Measurements from ENCODE around the gene JAK1. TPM values are rescaled to one million over a fixed set of nuclear protein-coding genes. Genes with fewer than 3 reads are reported as not detected.

Gene JAK1
- total RNA-seq, 1 experiment from 2014 or later, result 27.8 TPM

DNA sequence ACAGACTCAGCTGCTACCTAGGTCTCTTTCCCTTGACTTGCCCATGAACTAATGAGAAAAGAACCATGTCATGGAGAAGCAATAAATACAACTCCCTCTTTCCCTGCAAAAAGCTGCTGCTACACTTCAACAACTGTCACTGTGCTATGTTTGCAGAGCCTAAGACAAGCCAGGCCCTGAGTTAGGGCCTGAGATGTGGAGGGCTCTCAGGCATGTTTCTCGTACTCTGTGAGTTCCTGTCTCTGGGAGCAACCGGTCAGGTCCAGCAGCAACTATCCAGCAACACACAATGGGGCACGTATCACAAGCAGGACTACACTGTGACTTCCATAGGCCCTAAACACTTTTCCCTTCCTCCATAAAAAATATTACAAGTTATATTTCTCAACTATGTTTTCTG lies 91.7 kb downstream of the JAK1 start:
- TF ChIP-seq RORB (CRISPR knock-in tag; IDR thresholded peaks at IDR 0.05), result no peak
- TF ChIP-seq ZNF219 (CRISPR knock-in tag; IDR thresholded peaks at IDR 0.05; ENCODE audit: borderline replicate concordance), result no peak
- TF ChIP-seq, protein P1, sequence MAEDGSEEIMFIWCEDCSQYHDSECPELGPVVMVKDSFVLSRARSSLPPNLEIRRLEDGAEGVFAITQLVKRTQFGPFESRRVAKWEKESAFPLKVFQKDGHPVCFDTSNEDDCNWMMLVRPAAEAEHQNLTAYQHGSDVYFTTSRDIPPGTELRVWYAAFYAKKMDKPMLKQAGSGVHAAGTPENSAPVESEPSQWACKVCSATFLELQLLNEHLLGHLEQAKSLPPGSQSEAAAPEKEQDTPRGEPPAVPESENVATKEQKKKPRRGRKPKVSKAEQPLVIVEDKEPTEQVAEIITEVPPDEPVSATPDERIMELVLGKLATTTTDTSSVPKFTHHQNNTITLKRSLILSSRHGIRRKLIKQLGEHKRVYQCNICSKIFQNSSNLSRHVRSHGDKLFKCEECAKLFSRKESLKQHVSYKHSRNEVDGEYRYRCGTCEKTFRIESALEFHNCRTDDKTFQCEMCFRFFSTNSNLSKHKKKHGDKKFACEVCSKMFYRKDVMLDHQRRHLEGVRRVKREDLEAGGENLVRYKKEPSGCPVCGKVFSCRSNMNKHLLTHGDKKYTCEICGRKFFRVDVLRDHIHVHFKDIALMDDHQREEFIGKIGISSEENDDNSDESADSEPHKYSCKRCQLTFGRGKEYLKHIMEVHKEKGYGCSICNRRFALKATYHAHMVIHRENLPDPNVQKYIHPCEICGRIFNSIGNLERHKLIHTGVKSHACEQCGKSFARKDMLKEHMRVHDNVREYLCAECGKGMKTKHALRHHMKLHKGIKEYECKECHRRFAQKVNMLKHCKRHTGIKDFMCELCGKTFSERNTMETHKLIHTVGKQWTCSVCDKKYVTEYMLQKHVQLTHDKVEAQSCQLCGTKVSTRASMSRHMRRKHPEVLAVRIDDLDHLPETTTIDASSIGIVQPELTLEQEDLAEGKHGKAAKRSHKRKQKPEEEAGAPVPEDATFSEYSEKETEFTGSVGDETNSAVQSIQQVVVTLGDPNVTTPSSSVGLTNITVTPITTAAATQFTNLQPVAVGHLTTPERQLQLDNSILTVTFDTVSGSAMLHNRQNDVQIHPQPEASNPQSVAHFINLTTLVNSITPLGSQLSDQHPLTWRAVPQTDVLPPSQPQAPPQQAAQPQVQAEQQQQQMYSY (CRISPR knock-in tag; IDR thresholded peaks at IDR 0.05), result no peak
- TF ChIP-seq, protein P2, sequence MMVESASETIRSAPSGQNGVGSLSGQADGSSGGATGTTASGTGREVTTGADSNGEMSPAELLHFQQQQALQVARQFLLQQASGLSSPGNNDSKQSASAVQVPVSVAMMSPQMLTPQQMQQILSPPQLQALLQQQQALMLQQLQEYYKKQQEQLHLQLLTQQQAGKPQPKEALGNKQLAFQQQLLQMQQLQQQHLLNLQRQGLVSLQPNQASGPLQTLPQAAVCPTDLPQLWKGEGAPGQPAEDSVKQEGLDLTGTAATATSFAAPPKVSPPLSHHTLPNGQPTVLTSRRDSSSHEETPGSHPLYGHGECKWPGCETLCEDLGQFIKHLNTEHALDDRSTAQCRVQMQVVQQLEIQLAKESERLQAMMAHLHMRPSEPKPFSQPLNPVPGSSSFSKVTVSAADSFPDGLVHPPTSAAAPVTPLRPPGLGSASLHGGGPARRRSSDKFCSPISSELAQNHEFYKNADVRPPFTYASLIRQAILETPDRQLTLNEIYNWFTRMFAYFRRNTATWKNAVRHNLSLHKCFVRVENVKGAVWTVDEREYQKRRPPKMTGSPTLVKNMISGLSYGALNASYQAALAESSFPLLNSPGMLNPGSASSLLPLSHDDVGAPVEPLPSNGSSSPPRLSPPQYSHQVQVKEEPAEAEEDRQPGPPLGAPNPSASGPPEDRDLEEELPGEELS (CRISPR knock-in tag; IDR thresholded peaks at IDR 0.05), result no peak
- TF ChIP-seq CBFB (CRISPR knock-in tag; IDR thresholded peaks at IDR 0.05; ENCODE audit: low read depth), result no peak
- ChIA-PET CTCF (no interaction called here), POLR2A (no interaction called here)
- Mint-ChIP-seq H3K27me3 (ENCODE audit: low read depth) (no peaks in the 10 kb centered on the region), H3K9me3 (no peaks in the 10 kb centered on the region), H3K27ac (no peak overlapping the region), H3K4me3 (no peak overlapping the region), H3K4me1 (peaks cover 9% of the 10 kb centered on the region), H3K36me3 (peaks cover 6% of the 10 kb centered on the region; the same call in 1 of the 2 replicates)
- ATAC-seq (no peak), DNase-seq (ENCODE audit: low spot score) (no peak)

DNA sequence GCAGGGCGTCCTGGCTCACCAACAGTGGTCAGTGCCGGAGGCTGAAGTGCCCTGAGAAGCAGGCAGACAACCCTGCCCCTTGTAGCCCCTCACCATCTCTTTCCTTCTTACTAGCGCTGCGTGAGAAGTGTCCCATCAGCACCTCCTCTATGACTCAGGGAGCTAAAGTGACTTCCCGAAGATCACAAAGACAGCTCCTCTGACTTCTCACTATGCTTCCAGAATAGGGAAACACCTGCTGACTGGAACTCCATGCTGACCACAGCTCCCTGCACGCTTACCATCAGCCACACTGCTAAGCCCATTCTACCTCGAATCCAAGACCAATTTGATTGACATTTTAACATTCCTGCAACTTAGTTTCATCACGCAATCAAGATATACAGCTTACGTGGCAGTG lies 92.8 kb downstream of the JAK1 start:
- Mint-ChIP-seq H3K4me1 (peaks cover 9% of the 10 kb centered on the region), H3K27me3 (ENCODE audit: low read depth) (no peaks in the 10 kb centered on the region), H3K27ac (no peak overlapping the region), H3K36me3 (peaks cover 3% of the 10 kb centered on the region), H3K4me3 (no peak overlapping the region), H3K9me3 (no peaks in the 10 kb centered on the region)
- no peak for ATAC-seq
- ChIA-PET POLR2A (no interaction called here), CTCF (interaction anchor here (1.2 kb wide), 1 partner anchor 49 kb away, joined by 3 read pairs; no protein-coding TSS in a partner anchor)
- DNase-seq (ENCODE audit: low spot score), result no peak
- TF ChIP-seq ZBTB21 (CRISPR knock-in tag; IDR thresholded peaks at IDR 0.05; ENCODE audit: borderline replicate concordance) (no peak), KAT7 (CRISPR knock-in tag; IDR thresholded peaks at IDR 0.05; ENCODE audit: borderline replicate concordance) (no peak), ZNF532 (CRISPR knock-in tag; IDR thresholded peaks at IDR 0.05; ENCODE audit: borderline replicate concordance) (no peak), CREM (CRISPR knock-in tag; IDR thresholded peaks at IDR 0.05) (no peak), MXD4 (CRISPR knock-in tag; IDR thresholded peaks at IDR 0.05; ENCODE audit: borderline replicate concordance) (no peak)
- TF ChIP-seq, protein P3, sequence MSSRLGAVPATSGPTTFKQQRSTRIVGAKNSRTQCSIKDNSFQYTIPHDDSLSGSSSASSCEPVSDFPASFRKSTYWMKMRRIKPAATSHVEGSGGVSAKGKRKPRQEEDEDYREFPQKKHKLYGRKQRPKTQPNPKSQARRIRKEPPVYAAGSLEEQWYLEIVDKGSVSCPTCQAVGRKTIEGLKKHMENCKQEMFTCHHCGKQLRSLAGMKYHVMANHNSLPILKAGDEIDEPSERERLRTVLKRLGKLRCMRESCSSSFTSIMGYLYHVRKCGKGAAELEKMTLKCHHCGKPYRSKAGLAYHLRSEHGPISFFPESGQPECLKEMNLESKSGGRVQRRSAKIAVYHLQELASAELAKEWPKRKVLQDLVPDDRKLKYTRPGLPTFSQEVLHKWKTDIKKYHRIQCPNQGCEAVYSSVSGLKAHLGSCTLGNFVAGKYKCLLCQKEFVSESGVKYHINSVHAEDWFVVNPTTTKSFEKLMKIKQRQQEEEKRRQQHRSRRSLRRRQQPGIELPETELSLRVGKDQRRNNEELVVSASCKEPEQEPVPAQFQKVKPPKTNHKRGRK (CRISPR knock-in tag; IDR thresholded peaks at IDR 0.05; ENCODE audit: borderline replicate concordance), result no peak

Data from WTC11 (cell line).